DOHH2 (cell line): ENCODE data around the gene ARPC1B.

Source experiments
- EZH2phosphoT487 ChIP-seq: fragments of 200-600 bp; sonication (generic); IDR thresholded peaks from 2 replicates; pipeline ENCODE4 v1.6.1; 2017; ENCODE audit warnings: borderline replicate concordance, mild to moderate bottlenecking, antibody characterized with exemption, low read length, moderate library complexity, mixed read lengths
- TF ChIP-seq, protein P1 (sequence below): fragments of 200-600 bp; sonication (generic); IDR thresholded peaks from one replicate; pipeline ENCODE4 v1.5.1; 2014; ENCODE audit warnings: antibody characterized with exemption, mild to moderate bottlenecking, low read depth, low read length; ENCODE audit not compliant: poor library complexity, severe bottlenecking

DNA sequence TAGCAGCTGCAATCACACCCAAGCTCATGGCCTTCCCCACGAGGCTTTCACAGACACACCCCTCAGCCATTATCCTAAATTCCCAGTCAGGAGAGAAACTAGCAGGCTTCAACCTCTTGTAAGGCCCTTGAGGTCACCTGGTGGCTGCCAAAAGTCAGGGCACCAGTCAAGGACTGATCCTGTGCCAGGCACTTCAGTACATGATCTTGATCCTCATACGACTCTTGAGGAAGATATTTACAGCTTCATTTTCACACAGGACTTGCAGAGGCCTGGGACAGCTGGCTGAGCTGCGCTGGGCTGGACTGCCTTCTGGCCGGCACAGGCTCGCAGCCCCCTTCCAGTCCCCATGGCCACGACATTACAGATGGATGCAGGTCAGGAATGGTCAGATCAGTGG is 25.1 kb downstream of the ARPC1B start:
- TF ChIP-seq, protein P1, sequence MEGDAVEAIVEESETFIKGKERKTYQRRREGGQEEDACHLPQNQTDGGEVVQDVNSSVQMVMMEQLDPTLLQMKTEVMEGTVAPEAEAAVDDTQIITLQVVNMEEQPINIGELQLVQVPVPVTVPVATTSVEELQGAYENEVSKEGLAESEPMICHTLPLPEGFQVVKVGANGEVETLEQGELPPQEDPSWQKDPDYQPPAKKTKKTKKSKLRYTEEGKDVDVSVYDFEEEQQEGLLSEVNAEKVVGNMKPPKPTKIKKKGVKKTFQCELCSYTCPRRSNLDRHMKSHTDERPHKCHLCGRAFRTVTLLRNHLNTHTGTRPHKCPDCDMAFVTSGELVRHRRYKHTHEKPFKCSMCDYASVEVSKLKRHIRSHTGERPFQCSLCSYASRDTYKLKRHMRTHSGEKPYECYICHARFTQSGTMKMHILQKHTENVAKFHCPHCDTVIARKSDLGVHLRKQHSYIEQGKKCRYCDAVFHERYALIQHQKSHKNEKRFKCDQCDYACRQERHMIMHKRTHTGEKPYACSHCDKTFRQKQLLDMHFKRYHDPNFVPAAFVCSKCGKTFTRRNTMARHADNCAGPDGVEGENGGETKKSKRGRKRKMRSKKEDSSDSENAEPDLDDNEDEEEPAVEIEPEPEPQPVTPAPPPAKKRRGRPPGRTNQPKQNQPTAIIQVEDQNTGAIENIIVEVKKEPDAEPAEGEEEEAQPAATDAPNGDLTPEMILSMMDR = no peak
- no peak for TF ChIP-seq EZH2phosphoT487
